ENCODE measurements around the gene SLU7. TPM values are rescaled to one million over a fixed set of nuclear protein-coding genes. Genes with fewer than 3 reads are reported as not detected.

The SLU7 gene
- total and polyA plus RNA-seq, 9 of the 15 experiments (the other 6 are each of a cell fraction or from before 2014, with no cell fraction given) = 42.1 to 65.7 (median 54.8) TPM

GRCh38 chr5:160384681-160385080 is 34.2 kb downstream of the SLU7 start (continued):
- TF ChIP-seq FIP1L1 (IDR thresholded peaks at IDR 0.05; ENCODE audit: low read depth, low read length, poor library complexity, severe bottlenecking) = no peak

- H3K79me2 ChIP-seq (ENCODE audit: control insufficient read depth, insufficient read depth, low read length) = no peaks in the 10 kb centered on the region
- no peak for FAIRE-seq
- 0 out of 5 replicates have a peak, but pooled peaks cover 0 to 5% of the 10 kb centered on the region in 2 experiments for H3K4me1 ChIP-seq (replicated peaks in 1 of 2; ENCODE audit: control insufficient read depth in 2 of 2, insufficient read depth in 2 of 2, low read length in 2 of 2)
- no peak overlapping the region for H3K4me3 ChIP-seq
- H3K27ac ChIP-seq (ENCODE audit: extremely low read depth, low read depth, low read length) = no peak overlapping the region
- in situ Hi-C loops (cut with MboI) = no loop called here
- no peaks in the 10 kb centered on the region for H4K20me1 ChIP-seq (replicated peaks; ENCODE audit: control insufficient read depth, insufficient read depth, low read length)
- H3K9me3 ChIP-seq (replicated peaks; ENCODE audit: control insufficient read depth, insufficient read depth, low read depth, low read length) = no peaks in the 10 kb centered on the region; the same call in 1 of the 2 replicates
- intact Hi-C loops (cut with micrococcal nuclease) = no loop called here
- H3K9me1 ChIP-seq (ENCODE audit: control insufficient read depth, insufficient read depth, low read length) = peaks cover 3% of the 10 kb centered on the region
- H3K27me3 ChIP-seq (ENCODE audit: control insufficient read depth in 2 of 2, insufficient read depth in 2 of 2, low read length in 2 of 2) = no peaks in the 10 kb centered on the region; a peak in 1 of 5 replicates
- CTCF ChIA-PET (ENCODE audit: low intra/inter-chr PET ratio) = no interaction called here
- ATAC-seq = no peak
- no peaks in the 10 kb centered on the region for H3K36me3 ChIP-seq (ENCODE audit: control insufficient read depth, insufficient read depth, low read length)
- DNase-seq (ENCODE audit: extremely low read depth in 1 of 4, low spot score in 3 of 4) = no peak
- no peak overlapping the region for H2AFZ ChIP-seq (ENCODE audit: low read depth, low read length)
- BruUV-seq (replicated peaks) = no TSS peak
- no peak overlapping the region for H3K9ac ChIP-seq (ENCODE audit: insufficient read depth in 1 of 2, low read depth in 2 of 2, low read length in 2 of 2)
- WGBS (ENCODE audit: insufficient coverage, low coverage, missing lambda C conversion rate) = 3% methylated on average over 3 of the region's 3 CpGs
- no peak overlapping the region for H3K4me2 ChIP-seq (ENCODE audit: insufficient read depth, low read length)
- TF ChIP-seq KLF1 (tag; IDR thresholded peaks at IDR 0.05) = no peak
- POLR2A ChIA-PET = no interaction called here
Measured at GRCh38 chr5:160382346-160382745, 36.5 kb downstream of the SLU7 start.

- Histone ChIP-seq H3K27ac (ENCODE audit: extremely low read depth, low read depth, low read length) (no peak overlapping the region), H4K20me1 (replicated peaks; ENCODE audit: control insufficient read depth, insufficient read depth, low read length) (no peaks in the 10 kb centered on the region), H3K9me3 (replicated peaks; ENCODE audit: control insufficient read depth, insufficient read depth, low read depth, low read length) (no peaks in the 10 kb centered on the region), H3K4me2 (ENCODE audit: insufficient read depth, low read length) (no peak overlapping the region), H3K9ac (ENCODE audit: insufficient read depth in 1 of 2, low read depth in 2 of 2, low read length in 2 of 2) (no peak overlapping the region), H3K4me1 (replicated peaks in 1 of 2; ENCODE audit: control insufficient read depth in 2 of 2, insufficient read depth in 2 of 2, low read length in 2 of 2) (0 out of 5 replicates have a peak, but pooled peaks cover 0 to 5% of the 10 kb centered on the region in 2 experiments), H3K36me3 (ENCODE audit: control insufficient read depth, insufficient read depth, low read length) (no peaks in the 10 kb centered on the region), H3K27me3 (ENCODE audit: control insufficient read depth in 2 of 2, insufficient read depth in 2 of 2, low read length in 2 of 2) (no peaks in the 10 kb centered on the region; a peak in 2 of 5 replicates), H3K9me1 (ENCODE audit: control insufficient read depth, insufficient read depth, low read length) (peaks cover 3% of the 10 kb centered on the region), H3K79me2 (ENCODE audit: control insufficient read depth, insufficient read depth, low read length) (no peaks in the 10 kb centered on the region), H2AFZ (ENCODE audit: low read depth, low read length) (no peak overlapping the region), H3K4me3 (no peak overlapping the region)
- ChIA-PET POLR2A (interaction anchor here (0.7 to 1.2 kb wide), 4 partner anchors 12 to 113 kb away, joined by 3 to 4 read pairs (median 4); partner anchors contain the start of gene FAM200C), CTCF (ENCODE audit: low intra/inter-chr PET ratio) (no interaction called here)
- ATAC-seq (no peak), FAIRE-seq (no peak), DNase-seq (ENCODE audit: extremely low read depth in 1 of 4, low spot score in 3 of 4) (no peak)
- intact Hi-C loops (cut with micrococcal nuclease) (no loop called here), in situ Hi-C loops (cut with MboI) (no loop called here)
- WGBS (ENCODE audit: insufficient coverage, low coverage, missing lambda C conversion rate) = 0% methylated on average over 2 of the region's 2 CpGs
- TF ChIP-seq ZNF133 (CRISPR knock-in tag; IDR thresholded peaks at IDR 0.05) (no peak), USF1 (CRISPR knock-in tag; IDR thresholded peaks at IDR 0.05) (no peak), ZBTB7A (IDR thresholded peaks at IDR 0.05; ENCODE audit: borderline replicate concordance, control insufficient read depth, low read depth, low read length) (no peak), TAF15 (IDR thresholded peaks at IDR 0.05; ENCODE audit: low read depth, low read length) (no peak), NCOA6 (IDR thresholded peaks at IDR 0.05) (no peak), NCOA4 (IDR thresholded peaks at IDR 0.05; ENCODE audit: partially characterized antibody) (no peak), ZKSCAN3 (CRISPR knock-in tag; IDR thresholded peaks at IDR 0.05) (no peak)
- no TSS peak for BruUV-seq (replicated peaks)
Measured at GRCh38 chr5:160380041-160380440, 38.8 kb downstream of the SLU7 start.
